ENCODE results near the gene LRRC8E.

Gene LRRC8E

DNA sequence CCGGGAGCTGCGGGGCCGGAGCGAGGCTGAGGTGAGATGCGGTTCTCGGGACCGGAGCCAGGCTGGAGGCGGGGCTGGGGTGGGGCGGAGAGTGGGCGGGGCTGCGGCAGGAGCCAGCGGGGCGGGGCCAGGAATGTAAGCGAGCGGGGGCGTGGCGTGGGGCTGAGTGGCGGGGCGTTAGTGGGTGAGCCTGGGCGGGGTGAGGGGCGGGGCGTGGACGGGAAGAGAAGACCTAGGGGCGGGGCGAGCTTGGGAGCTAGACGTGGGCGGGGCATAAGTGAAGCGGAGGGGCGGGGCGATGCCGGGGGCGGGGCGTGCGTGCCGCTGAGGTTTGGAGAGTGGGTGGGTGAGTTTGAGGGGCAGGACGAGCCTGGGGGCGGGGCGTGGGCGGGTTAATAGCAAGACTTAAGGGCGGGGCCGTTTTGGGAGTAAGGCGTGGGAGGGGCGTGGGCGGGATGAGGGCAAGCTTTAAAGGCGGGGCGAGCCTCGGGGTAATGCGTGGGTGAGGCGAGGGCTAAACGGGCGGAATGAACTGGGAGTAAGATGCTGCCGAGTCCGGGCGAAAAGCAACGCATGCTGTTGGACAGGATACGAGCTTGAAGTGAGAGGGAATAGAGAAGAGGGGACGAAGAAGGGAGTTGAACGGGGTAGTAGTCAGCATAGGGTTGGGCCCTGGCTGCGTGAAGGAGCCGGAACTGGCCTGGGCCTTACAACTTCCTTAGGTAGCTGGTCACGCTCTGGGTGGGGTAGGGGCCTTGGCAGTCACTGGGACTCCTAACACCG lies 32.4 kb downstream of the LRRC8E start:
- peak; percentile 98 for DNase-seq (ENCODE audit: low read depth)

DNA sequence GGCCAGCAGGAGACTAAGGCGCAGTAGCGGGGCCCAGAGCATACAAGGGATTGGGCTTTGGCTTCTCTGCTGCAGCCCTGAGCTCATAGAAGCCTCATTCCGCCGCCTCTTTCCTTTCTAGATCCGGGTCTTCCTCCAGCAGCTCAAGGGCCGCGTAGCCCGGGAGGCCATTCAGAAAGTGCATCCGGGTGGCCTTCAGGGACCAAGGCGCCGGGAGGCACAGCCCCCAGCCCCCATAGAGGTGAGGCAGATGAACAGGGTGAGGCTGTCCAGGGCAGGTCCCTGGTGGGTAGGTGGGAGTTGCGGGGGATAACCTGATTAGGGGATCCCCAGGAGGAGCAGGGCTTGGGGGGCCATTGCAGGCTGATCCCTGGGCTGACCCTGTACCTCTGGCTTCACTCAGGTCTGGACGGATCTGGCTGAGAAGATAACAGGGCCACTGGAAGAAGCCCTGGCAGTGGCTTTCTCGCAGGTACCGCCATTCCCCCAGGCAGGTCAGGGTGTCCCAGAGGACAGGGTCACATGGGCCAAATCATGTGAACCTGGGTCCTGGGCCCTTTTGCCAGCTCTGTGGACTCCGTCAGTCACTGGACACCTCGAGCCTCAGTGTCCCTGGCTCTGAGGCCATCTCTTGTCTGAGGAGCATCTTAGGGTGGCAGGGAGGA lies 33.1 kb downstream of the LRRC8E start:
- no peak for DNase-seq (ENCODE audit: low read depth)

DNA sequence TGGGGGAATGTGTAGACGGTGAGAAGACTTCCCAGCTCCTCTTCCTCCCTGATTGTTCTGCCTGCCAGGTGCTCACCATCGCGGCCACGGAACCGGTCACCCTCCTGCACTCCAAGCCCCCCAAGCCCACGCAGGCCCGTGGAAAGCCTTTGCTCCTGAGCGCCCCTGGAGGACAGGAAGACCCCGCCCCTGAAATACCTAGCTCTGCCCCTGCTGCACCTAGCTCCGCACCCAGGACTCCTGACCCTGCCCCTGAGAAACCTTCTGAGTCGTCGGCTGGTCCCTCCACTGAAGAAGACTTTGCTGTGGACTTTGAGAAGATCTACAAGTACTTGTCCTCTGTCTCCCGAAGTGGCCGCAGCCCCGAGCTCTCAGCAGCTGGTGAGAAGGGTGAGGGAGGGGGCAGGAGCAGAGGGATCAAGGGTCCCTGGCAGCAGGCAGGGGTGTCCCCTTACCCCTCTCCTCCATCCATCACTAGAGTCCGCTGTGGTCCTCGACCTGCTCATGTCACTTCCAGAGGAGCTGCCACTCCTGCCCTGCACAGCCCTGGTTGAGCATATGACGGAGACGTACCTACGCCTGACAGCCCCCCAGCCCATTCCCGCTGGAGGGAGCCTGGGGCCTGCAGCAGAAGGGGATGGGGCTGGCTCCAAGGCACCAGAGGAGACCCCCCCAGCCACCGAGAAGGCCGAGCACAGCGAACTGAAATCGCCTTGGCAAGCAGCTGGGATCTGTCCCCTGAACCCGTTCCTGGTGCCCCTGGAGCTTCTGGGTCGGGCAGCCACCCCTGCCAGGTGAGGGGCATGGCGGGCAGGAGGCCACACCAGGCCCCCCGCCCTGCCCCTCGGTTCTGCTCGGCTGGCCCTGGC lies 33.9 kb downstream of the LRRC8E start:
- no peak for DNase-seq (ENCODE audit: low read depth)

DNA sequence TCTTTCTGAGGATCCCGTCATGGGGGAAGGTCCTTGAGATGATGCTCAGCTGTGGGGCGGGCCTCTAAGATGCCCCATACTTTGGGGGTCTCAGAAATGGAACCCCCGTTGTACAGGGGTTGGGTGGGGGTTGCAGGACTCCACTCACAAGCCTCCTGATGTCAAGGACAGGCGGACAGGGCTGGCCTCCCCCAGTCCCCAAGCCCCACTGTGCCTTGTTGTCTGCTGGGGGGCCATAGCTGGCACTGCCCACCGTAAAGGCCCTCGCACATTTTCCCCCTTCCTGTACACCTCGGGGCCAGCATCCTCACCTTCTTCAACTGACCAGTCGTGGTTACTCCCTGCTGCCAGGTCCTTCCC lies 34.5 kb downstream of the LRRC8E start:
- no peak for DNase-seq (ENCODE audit: low read depth)

DNA sequence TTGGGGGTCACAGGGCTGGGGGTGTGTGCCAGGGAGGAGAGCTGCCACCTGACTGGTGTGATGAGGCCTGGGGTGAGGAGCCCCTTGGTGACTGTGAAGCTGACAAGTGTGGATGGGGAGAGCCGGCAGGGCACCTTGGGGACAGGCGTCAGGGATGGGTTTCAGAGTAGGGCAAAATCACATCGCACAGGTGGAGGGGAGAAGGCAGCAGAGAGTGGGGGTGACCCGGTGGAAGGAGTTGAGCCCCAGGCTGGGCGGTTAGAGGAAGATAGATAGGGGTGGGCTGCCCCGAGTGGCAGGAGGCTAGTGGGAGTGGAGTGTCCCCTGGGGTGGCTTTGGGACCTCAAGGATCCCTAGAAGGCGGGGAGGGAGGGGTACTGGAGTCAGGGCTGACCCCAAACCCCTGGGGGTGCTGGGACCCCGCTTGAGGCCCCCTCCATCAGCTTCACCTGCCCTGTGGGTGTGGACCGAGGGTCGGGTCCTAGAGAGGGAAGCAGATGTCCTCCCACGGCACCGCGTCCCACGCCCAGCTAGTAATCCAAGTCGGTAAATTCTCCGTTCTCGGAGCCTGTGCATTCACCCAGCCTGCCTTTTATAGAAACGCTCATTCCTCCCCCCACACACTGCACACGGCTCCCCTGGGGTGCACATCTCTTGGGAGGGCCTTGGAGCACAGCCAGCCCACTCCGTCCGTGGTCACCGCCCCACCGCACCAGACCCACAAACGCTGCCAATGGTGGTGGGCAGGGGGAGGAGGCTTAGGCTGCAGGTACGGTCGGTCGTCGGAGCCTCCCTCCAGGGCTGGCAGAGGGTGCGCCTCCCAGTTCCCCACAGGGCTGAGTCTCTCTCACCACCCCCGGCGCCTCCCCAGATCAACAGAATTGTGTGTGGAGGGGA lies 35.2 kb downstream of the LRRC8E start:
- DNase-seq (ENCODE audit: low read depth) = no peak

DNA sequence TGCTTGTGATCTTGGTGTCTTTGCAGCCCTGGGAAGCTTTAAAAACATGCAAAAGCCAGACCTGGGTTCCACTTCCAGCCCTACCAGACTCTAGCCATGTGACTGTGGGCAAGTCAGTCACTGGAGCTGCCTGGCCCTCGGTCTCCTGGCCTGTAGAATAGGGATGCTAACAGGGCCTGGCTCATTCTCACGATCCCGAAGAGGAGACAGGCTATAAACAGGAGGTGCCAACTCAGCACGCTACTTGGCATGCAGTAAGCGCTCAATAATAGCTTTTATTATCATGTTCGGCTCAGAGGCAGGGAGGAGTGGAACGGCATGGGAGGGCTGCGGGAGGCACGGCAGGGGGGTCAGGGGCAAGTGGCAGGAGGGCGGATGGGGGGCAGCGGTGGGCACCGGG lies 35.9 kb downstream of the LRRC8E start:
- DNase-seq (ENCODE audit: low read depth) = no peak

DNA sequence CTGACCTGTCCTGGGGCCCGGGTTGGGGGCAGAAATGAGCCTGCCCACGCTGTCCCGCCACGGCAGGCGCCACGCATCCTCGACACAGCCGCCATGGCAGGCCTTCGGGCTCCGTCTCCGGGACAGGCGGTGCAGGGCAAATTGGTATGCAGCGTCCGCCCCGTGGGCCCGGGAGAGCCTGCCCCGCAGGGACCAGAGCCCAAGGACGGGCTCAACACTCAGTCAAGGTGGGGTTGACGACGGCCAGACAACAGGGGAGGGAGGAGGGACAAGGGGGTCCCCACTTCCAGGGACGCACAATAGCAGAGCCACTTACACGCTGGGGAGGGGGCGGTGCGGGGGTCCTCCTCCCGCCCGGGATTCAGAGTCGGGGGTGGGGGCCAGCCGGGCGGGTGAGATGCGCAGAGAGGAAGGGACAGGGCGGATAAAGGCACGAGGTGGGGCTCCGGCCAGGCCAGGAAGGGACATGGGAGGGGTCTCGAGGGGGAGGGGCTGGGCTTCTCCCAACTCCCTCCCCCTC lies 36.4 kb downstream of the LRRC8E start:
- no peak for DNase-seq (ENCODE audit: low read depth)

DNA sequence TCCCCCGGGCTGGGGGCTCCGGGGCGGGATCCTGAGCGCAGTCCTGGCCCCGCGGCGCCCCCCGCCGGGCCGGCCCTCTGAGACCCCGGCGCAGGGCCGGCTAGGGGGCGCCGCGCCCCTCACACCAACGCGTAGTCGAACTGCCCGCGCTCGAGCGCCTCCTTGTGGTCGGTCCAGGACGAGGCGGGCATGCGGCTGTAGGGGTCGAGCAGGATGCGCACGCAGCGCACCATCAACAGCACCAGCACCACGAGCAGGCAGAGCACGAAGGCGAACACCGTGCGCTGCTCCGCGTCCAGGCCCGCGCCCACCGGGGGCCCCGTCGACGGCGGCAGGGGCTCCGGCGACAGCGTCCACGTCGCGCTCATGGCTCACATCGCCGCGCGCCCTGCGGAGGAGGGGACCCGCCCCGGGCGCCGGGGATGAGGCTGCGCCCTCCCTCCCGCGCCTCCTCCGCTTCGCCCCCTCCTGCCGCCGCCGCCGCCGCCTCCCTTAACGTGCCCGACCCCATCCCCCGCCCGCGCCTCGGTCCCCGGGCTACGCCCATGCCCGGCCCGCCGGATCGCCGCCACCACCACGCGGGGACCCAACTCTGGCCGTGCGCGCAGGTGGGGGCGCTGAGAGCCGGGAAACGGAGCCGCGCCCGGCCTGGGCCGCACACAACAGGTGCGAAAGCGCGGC lies 37.0 kb downstream of the LRRC8E start:
- DNase-seq (ENCODE audit: low read depth) = peak; percentile 81

DNA sequence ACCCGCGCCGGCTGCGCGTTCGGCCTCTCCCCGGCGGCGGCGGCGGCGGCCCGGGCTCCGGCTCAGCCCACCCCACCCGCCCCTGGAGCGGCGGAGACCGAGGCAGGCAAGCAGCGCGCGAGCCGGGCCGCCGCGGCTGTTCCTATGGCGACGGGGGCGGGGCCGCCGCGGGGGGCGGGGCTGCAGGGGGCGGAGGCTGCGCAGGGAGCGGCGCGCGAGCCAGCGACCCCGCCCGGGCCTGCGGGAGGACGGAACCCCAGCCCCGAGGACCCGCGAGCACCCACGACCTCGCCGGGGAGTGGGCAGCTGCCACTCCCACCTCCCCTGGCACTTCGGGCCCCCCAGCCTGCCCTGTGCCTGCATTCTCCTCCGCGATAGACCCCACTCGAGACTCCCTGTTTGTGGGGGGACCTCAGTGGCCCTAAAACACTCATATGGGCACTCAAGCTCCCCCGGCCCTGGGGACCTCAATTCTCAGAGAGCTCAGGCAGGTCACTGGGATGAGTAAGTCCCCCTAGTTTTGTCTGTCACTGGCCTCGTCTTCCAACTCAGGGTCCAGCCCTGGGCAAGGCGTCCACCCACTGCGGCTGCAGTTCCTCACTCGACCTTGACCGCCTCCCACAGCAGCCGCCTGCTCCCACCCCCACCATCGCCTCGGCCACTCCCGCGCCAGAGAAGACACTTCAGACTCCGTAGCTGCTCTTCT lies 37.9 kb downstream of the LRRC8E start, which contains the start of gene CTXN1:
TSS of gene CTXN1 (minus strand) at position 115 of the 706 bp plus-strand sequence. CDS start 597 bp downstream, outside the sequence.
- peak; percentile 65 for DNase-seq (ENCODE audit: low read depth)

DNA sequence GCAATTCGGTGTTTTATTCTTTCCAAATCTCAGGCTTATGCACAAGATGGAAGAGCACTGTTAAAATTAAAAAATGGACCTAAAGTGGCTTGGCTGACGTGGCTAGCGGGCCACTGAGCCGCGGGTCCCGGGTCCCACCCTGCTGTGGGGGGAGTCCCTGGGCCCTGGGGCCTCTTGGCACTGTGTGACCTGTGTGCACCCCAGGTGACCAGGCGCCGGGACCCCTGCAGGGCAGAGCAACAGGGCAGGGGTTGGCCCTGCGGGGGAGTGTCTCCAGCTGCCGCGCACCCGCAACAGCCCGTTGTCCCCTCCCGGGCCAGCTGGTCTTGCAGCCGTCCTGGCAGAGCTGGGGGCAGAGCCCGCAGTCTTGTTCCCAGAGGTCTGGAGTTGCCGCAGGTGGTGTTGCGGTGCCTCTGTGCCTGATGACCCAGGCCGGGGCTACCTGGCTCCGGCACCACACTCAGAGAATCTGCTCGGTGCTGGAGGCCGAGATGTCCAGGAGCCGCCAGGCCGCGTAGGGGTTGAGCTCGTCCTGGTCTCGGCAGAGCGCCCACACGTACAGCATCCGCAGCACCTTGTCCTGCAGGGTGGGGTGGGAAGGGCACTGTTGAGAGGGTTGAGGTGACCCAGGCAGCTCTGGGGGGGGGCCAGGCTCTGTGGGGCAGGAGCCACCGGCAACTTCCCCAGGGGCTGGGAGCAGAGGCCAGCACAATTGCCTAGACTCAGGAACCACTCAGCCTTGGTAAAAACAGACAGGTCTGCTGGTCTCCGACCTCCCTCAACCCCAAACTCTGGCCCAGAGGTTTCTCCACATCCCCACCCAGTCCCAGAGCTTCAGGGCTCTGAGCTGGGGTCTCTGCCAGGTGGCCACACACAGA lies 38.7 kb downstream of the LRRC8E start:
- no peak for DNase-seq (ENCODE audit: low read depth)

DNA sequence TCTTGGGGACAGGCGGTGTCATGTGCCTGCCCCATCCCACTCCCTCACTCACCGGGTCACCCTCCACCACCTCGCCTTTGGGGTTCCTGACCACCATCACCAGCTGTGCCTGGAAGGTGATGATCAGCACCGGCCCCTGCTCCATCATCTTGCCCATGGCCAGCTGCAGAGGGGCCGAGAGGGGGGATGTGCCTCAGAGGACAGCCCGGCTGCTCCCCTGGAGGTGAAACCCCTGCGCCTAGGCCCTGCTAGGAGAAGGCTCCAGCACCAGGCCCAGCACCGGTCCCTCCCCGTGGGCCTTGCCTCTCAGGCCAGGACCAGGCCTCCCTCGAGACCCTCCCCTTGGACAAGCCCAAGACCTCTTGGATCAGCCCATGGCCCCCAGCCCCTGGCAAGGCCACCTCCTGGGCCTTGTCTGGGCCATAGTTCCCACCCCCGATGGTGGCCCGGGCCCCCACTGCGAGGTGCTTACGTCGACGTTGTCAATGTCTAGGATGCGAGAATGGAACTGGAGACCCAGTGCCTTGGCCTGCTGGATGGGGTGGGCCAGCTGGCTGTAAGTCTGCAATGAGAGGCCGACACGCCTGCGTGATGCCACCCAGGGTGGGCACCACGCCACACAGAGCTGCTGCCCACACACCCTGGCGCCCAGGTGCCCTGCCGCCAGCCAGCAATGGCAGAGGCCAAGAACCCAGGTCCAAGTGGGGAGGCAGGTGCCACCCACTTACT lies 39.5 kb downstream of the LRRC8E start:
- no peak for DNase-seq (ENCODE audit: low read depth)

DNA sequence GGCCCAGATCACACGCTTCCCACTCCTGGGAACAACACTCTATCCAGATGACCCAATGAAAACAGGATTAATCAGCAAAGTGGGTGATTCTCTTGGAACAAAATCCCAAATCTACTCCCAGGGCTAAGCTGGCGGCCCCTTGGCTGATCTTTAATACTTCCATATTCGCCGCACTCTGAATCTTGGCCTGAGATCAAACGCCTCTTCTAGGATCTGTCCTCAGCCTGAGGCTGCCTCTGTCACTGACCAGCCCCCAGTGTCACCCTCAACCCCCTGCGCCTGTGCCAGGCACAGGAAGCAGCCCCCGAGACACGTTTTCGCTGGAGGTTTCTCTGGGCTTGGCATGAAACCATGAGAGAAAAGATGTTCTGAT lies 40.0 kb downstream of the LRRC8E start:
- no peak for DNase-seq (ENCODE audit: low read depth)

DNA sequence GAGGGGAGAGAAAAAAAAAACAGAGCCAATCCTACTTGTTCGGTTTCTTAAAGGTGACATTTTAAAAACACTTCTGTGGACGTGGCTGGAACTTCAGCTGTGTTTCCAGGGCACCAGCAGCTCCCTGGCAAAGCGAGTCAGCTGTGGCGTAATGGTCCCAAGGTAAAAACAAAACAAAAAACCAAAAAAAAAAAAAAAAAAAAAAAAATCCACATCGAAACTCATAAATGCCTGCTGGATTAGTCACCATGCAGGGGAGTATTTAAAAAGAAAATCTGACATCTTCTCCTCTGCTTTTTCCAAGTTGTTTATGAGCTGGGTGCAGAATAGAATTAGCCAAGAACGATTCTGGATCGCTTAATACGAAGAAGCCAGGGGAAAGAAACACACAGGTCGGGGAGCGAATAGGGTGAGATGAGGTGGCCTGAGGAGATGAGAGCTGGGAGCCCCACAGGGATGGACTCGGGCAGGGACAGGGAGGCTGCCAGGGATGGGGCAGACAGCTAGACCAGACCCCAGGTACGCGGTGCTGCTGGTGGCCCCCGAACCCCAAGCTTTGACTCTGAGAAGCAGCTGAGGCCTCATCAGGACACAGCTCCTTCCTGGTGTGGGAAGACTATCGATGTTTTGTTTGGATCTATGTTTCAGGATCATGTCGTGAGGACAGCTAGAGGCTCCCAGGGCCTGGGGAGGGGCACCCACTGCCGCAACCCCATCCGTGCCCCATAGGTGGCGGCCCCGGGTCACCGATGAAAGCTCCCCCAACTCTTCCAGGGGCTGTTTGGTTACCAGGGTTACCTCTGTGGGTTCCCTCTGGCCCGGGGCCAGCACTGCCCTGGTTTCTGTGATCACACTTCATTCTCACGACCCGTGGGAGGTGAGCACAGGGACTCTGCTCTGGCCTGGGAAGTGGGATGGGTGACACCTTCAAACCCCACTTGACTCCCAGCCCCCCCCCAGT lies 40.7 kb downstream of the LRRC8E start:
- DNase-seq (ENCODE audit: low read depth) = peak; percentile 86

DNA sequence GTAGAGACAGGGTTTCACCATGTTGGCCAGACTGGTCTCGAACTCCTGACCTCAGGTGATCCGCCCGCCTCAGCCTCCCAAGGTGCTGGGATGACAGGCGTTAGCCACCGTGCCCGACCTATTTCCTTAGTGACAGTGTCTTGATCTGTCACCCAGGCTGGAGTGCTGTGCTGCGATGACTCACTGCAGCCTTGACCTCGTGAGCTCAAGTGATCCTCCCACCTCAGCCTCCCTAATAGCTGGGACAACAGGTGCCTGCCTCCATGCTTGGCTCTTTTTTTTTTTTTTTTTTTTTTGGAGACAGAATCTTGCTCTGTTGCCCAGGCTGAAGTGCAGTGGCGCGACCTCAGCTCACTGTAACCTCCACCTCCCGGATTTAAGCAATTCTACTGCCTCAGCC lies 41.7 kb downstream of the LRRC8E start:
- peak; percentile 53 for DNase-seq (ENCODE audit: low read depth)

DNA sequence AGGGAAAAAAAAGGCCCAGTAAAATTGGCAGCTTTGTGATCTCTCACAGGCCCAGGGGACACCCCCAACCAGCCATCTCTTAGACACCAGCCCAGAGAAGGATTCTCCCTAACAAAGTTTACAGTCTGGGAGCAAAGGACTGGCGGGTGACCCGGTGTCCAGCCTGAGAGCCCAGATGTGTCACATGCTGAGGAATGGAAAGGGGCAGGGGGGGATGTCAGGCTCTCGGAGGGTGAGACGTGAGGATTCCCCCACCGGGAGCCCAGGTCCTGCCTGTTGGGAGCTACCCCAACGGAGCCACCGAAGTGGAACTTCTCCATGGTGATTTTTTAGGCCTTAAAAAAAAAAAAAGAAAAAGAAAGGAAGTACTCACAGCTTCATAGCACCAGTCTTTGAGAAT lies 42.5 kb downstream of the LRRC8E start:
- no peak for DNase-seq (ENCODE audit: low read depth)

DNA sequence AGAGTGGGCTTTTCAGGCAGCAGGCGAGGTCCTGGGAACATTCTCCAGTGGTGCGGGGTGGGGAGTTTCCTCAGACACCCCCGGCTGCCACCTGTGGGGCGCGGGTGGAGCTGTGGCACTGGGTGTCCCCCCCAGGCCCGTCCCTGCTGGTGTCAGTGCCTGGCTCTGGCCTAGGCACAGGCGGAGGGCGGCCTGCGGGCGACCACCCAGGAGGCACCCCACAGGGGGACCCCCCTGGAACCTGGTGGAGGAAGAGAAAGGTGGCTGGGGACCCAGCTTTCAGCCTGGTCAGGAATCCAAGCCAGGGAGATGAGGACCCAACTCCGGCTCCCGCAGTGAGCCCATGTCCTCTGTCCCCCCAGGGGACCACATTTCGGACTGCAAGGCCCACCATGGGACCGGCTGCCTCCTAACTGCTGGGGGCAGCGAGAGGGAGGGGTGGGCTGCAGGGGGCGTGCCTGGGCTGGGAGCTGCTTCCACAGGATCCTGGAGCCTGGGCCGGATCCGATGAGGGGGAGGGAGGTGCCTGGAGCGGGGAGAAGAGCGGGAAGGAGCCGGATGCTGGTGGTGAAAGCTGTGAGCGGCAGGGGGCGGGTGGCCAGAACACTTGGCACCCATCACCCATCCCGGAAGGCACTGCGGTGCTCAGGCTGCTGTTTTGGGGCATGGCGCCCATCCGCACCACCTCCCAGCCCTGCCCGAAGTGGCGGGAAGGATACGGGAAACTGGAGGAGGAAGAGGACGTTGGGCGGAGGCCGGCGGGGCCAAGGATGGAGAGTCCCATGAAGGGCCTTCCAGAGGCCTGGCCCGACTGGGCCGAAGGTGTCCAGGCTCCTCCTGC lies 43.1 kb downstream of the LRRC8E start:
- DNase-seq (ENCODE audit: low read depth) = no peak
